Vagina (tissue), 2 donors: ENCODE measurements around the gene CDH13.

Experiments
- POLR2AphosphoS5 ChIP-seq, 2 donors: sonication (generic); formaldehyde crosslinking; IDR thresholded peaks; one replicate each; pipeline ENCODE4 v1.9.0; 2017; ENCODE audit warnings: antibody characterized with exemption in 2 of 2, mild to moderate bottlenecking in 2 of 2, low read depth in 1 of 2; ENCODE audit not compliant: insufficient read depth in 1 of 2
- TF ChIP-seq, protein P1 (sequence below), 3 experiments: fragments of 450-650 bp in 2 of 3; fragments of 200-600 bp in 1 of 3; sonication (generic) in 1 of 3; IDR thresholded peaks; one replicate each; pipeline ENCODE4 v1.5.1; 2017 to 2019; ENCODE audit warnings: antibody characterized with exemption in 3 of 3, mild to moderate bottlenecking in 2 of 3, moderate library complexity in 2 of 3

GRCh38 chr16:83365166-83365565, 738.4 kb downstream of the CDH13 start:
- TF ChIP-seq, protein P1, sequence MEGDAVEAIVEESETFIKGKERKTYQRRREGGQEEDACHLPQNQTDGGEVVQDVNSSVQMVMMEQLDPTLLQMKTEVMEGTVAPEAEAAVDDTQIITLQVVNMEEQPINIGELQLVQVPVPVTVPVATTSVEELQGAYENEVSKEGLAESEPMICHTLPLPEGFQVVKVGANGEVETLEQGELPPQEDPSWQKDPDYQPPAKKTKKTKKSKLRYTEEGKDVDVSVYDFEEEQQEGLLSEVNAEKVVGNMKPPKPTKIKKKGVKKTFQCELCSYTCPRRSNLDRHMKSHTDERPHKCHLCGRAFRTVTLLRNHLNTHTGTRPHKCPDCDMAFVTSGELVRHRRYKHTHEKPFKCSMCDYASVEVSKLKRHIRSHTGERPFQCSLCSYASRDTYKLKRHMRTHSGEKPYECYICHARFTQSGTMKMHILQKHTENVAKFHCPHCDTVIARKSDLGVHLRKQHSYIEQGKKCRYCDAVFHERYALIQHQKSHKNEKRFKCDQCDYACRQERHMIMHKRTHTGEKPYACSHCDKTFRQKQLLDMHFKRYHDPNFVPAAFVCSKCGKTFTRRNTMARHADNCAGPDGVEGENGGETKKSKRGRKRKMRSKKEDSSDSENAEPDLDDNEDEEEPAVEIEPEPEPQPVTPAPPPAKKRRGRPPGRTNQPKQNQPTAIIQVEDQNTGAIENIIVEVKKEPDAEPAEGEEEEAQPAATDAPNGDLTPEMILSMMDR (IDR thresholded peaks at IDR 0.05): no peak
- no peak for TF ChIP-seq POLR2AphosphoS5 (IDR thresholded peaks at IDR 0.05; ENCODE audit: insufficient read depth in 1 of 2, low read depth in 1 of 2)
